ENCODE measurements around the gene ASS1.

DNA sequence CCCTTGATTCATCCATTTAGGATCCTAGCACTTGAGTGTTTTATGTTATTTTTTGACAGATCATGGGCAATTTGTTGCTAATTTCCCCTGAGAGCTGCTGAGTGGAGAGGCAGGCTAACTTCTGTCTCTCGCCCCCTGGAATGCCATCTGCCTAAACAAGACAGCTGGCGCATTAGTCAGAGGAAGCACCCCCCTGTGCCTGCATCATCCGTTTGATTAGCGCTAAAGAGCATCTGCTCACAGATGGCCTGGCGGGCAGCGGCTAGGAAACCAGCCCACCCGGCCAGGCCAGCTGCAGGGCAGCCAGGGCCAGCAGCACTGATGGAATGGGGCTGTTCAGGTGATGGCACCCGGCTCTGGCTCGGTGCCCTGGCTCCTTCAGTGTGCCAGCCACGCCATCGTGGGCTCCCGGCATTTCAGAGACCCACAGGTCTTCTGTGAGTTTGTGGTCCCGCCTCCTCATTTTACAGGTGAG lies 22.9 kb upstream of the ASS1 start:
- TF ChIP-seq POLR2A (IDR thresholded peaks at IDR 0.05), result no peak
- TF ChIP-seq, protein P1, sequence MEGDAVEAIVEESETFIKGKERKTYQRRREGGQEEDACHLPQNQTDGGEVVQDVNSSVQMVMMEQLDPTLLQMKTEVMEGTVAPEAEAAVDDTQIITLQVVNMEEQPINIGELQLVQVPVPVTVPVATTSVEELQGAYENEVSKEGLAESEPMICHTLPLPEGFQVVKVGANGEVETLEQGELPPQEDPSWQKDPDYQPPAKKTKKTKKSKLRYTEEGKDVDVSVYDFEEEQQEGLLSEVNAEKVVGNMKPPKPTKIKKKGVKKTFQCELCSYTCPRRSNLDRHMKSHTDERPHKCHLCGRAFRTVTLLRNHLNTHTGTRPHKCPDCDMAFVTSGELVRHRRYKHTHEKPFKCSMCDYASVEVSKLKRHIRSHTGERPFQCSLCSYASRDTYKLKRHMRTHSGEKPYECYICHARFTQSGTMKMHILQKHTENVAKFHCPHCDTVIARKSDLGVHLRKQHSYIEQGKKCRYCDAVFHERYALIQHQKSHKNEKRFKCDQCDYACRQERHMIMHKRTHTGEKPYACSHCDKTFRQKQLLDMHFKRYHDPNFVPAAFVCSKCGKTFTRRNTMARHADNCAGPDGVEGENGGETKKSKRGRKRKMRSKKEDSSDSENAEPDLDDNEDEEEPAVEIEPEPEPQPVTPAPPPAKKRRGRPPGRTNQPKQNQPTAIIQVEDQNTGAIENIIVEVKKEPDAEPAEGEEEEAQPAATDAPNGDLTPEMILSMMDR (IDR thresholded peaks at IDR 0.05), result no peak
